HG03025 (cell line): Measurements from ENCODE around the gene PPP3R1.

Experiments used
- ATAC-seq: cut with Tn5 transposase; IDR thresholded peaks from one replicate; pipeline ENCODE4 v1.9.1; 2021; ENCODE audit warnings: mild to moderate bottlenecking, moderate library complexity; ENCODE audit not compliant: unreplicated experiment, low FRiP score

Gene PPP3R1

GRCh38 chr2:68157002-68157401 is 95.3 kb downstream of the PPP3R1 start:
- peak; percentile 11 for ATAC-seq

GRCh38 chr2:68156419-68156818 is 95.9 kb downstream of the PPP3R1 start:
- no peak for ATAC-seq

GRCh38 chr2:68155618-68156017 is 96.7 kb downstream of the PPP3R1 start:
- no peak for ATAC-seq

- no peak for ATAC-seq
Observed at GRCh38 chr2:68152681-68153347, 99.5 kb downstream of the PPP3R1 start.

GRCh38 chr2:68151037-68151436 is 101.3 kb downstream of the PPP3R1 start:
- ATAC-seq, result no peak

- ATAC-seq, result no peak
Observed at GRCh38 chr2:68141875-68142274, 110.5 kb downstream of the PPP3R1 start.

GRCh38 chr2:68135448-68136320 is 116.6 kb downstream of the PPP3R1 start:
- no peak for ATAC-seq

GRCh38 chr2:68134554-68134953 is 117.8 kb downstream of the PPP3R1 start:
- ATAC-seq, result no peak

- no peak for ATAC-seq
Observed at GRCh38 chr2:68134120-68134519, 118.2 kb downstream of the PPP3R1 start.
